Inferior parietal cortex (tissue), 1 donor: ENCODE data around the gene BCAM.
A peak's percentile ranks its signal among the peaks of the same experiment; 100 is the strongest.

Source experiments
- DNase-seq: peaks from one replicate; pipeline ENCODE4 v3.0.0-alpha.2; 2016; ENCODE audit errors: extremely low spot score

The BCAM gene

GRCh38 chr19:44792281-44792680, 16.6 kb upstream of the BCAM start:
- DNase-seq: no peak

- DNase-seq: no peak
These were observed 14.3 kb upstream of the BCAM start for GRCh38 chr19:44794610-44795009.

GRCh38 chr19:44795398-44795987, 13.4 kb upstream of the BCAM start:
- DNase-seq: no peak

- no peak for DNase-seq
These were observed 12.2 kb upstream of the BCAM start for GRCh38 chr19:44796701-44797115.

GRCh38 chr19:44799627-44800346, 9.1 kb upstream of the BCAM start:
- DNase-seq: no peak

- DNase-seq: peak; percentile 68
These were observed 8.4 kb upstream of the BCAM start for GRCh38 chr19:44800461-44800860.

GRCh38 chr19:44803442-44804428, 5.2 kb upstream of the BCAM start:
- no peak for DNase-seq

- DNase-seq: no peak
These were observed 2.6 kb upstream of the BCAM start for GRCh38 chr19:44806291-44806690.

- DNase-seq: no peak
These were observed 1.7 kb upstream of the BCAM start for GRCh38 chr19:44807162-44807561.

GRCh38 chr19:44807652-44808462, 1.0 kb upstream of the BCAM start:
- peak; percentile 19 for DNase-seq

GRCh38 chr19:44809577-44810233, 802 bp downstream of the BCAM start:
- no peak for DNase-seq

GRCh38 chr19:44810234-44811121, 1.6 kb downstream of the BCAM start:
- DNase-seq: no peak

- DNase-seq: no peak
These were observed 2.2 kb downstream of the BCAM start for GRCh38 chr19:44811122-44811419.

GRCh38 chr19:44812142-44812718, 3.3 kb downstream of the BCAM start:
- no peak for DNase-seq

- DNase-seq: no peak
These were observed 4.4 kb downstream of the BCAM start for GRCh38 chr19:44813070-44813840.

GRCh38 chr19:44813841-44814470, 5.1 kb downstream of the BCAM start:
- DNase-seq: no peak

GRCh38 chr19:44814517-44814916, 5.6 kb downstream of the BCAM start:
- DNase-seq: no peak

GRCh38 chr19:44816301-44816700, 7.4 kb downstream of the BCAM start:
- no peak for DNase-seq
